Coronary artery (tissue), 2 donors: Measurements from ENCODE around the gene DEXI.
"Not testable (repeated sequence)": the region's sequence is repeated elsewhere in the genome, so short reads cannot be mapped to it uniquely, and the experiment has no call there.

ENCODE experiments used
- DNase-seq: peaks from one replicate; pipeline ENCODE4 v3.0.0-alpha.2; 2017; ENCODE audit warnings: low spot score
- H3K27ac ChIP-seq, 2 donors: fragments of 200-600 bp; sonication (generic); one replicate each; pipeline ENCODE4 v1.5.1; 2016 to 2019
- H3K4me3 ChIP-seq: fragments of 200-600 bp; sonication (generic); 2 replicates; pipeline ENCODE4 v1.5.1; 2016; ENCODE audit warnings: mild to moderate bottlenecking, moderate library complexity
- CTCF ChIP-seq: fragments of 200-600 bp; sonication (generic); IDR thresholded peaks from one replicate; pipeline ENCODE4 v1.5.1; 2019; ENCODE audit warnings: antibody characterized with exemption

The DEXI gene

GRCh38 chr16:10949424-10949970 lies 7.2 kb upstream of the DEXI start:
- DNase-seq: no peak
- Histone ChIP-seq H3K4me3 (no peak overlapping the region), H3K27ac (no peak overlapping the region)
- TF ChIP-seq CTCF: no peak

GRCh38 chr16:10947211-10947787 lies 5.0 kb upstream of the DEXI start:
- H3K4me3 ChIP-seq: no peak overlapping the region
- no peak overlapping the region for H3K27ac ChIP-seq
- TF ChIP-seq CTCF: no peak
- DNase-seq: no peak

GRCh38 chr16:10946308-10946707 lies 4.0 kb upstream of the DEXI start:
- Histone ChIP-seq H3K27ac (no peak overlapping the region), H3K4me3 (peak overlapping the region; percentile 3)
- no peak for DNase-seq
- no peak for TF ChIP-seq CTCF

- no peak for TF ChIP-seq CTCF
- no peak for DNase-seq
- peak overlapping the region; percentile 99 for H3K4me3 ChIP-seq
- H3K27ac ChIP-seq: peak overlapping the region; percentile 74 to 88
Observed at GRCh38 chr16:10945065-10945787, 3.0 kb upstream of the DEXI start.

- peak; percentile 10 for TF ChIP-seq CTCF
- Histone ChIP-seq H3K4me3 (peak within 1 kb of the TSS; percentile 99), H3K27ac (peak within 1 kb of the TSS; percentile 81 to 88)
- DNase-seq: peak; percentile 98
Observed at GRCh38 chr16:10944249-10945064, 2.2 kb upstream of the DEXI start, which contains the start of gene CLEC16A. CLEC16A (plus strand) TSS chr16:10944564; CDS start chr16:10944718, 154 bp downstream.

GRCh38 chr16:10943064-10943353 lies 741 bp upstream of the DEXI start:
- Histone ChIP-seq H3K4me3 (peak overlapping the region; percentile 87), H3K27ac (peak overlapping the region; percentile 81 to 88)
- no peak for DNase-seq
- no peak for TF ChIP-seq CTCF

GRCh38 chr16:10941935-10942351 lies 325 bp downstream of the DEXI start:
- DNase-seq: not testable (repeated sequence)
- Histone ChIP-seq H3K27ac (peak overlapping the region; percentile 81 to 88), H3K4me3 (peak overlapping the region; percentile 87)
